ENCODE measurements around the gene SSTR1.

The SSTR1 gene

GRCh38 chr14:38243696-38244240, 36.1 kb downstream of the SSTR1 start:
- no peak for DNase-seq

GRCh38 chr14:38248321-38249028, 40.8 kb downstream of the SSTR1 start:
- no peak for DNase-seq

- DNase-seq = no peak
These were observed 42.6 kb downstream of the SSTR1 start for GRCh38 chr14:38250331-38250730.

DNA sequence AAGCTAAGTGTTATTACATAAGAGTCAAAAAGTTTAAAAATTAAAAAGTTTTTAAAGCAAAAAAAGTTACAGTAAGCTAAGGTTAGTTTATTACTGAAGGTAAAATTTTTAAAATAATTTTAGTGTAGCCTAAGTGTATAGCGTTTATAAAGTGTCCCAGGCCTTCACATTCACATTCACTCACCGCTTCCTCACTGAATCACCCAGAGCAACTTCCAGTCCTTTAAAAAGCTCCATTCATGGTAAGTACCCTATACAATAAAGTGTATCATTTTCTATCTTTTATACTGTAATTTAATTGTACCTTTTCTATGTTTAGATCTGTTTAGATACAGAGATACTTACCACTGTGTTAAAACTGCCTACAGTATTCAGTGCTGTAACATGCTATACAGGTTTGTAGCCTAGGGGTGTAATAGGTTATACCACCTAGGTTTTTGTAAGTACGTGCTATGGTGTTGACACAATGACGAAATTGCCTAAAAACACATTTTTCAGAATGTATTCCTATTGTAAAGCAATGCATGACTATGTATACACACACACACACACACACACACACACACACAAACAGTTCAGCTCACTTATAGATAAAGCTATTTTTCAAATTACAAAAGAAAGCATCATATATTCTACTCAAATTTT, 44.5 kb downstream of the SSTR1 start:
- DNase-seq = no peak

- DNase-seq = no peak
These were observed 46.0 kb downstream of the SSTR1 start for GRCh38 chr14:38253676-38254075.

DNA sequence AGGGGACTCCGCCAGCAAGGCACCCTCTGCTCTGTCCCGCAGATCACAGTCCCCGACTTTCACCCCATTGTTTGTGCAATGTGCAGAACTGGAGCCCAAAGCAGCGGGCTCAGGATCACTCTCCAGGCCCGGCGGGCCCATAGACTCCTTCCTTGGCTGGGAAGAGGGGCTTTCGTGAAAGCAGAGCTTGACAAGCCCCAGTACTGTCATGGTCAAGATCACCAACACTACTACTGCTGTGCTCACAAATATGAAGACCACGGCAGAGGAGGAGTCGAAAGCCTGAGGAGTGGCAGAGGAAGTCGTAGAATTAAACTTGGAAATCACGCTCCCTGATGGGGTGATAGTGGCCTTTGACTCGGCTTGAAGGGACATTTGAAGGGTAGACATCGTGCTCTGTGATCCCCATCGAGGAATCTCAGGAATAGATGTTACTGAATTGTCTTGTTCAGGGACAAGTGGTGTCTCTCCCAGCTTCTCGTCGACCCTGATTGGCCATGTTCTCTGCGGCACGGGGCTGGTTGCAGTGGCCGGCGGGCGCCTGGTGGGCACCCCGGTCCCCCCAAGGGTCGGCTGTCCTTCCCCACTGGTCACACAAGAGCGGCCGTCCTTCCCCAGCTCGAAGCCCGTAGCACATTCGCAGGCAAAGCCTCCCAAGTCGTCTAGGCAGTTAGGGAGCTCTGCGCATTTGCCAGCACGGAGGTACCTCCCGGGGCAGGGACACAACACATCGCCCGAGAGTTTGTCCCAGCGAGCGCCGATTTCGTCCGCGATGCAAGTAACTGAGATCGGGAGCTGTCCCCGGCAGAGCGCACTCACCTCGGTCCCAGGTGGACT, 47.1 kb downstream of the SSTR1 start:
- DNase-seq = peak; percentile 31

- DNase-seq = no peak
These were observed 47.6 kb downstream of the SSTR1 start for GRCh38 chr14:38255408-38255672.

- DNase-seq = no peak
These were observed 48.2 kb downstream of the SSTR1 start, which contains the start of gene CLEC14A for GRCh38 chr14:38255673-38256532. Gene CLEC14A (minus strand): TSS chr14:38256093. CDS start chr14:38256022, 71 bp downstream.

GRCh38 chr14:38256533-38256840, 48.8 kb downstream of the SSTR1 start:
- no peak for DNase-seq

DNA sequence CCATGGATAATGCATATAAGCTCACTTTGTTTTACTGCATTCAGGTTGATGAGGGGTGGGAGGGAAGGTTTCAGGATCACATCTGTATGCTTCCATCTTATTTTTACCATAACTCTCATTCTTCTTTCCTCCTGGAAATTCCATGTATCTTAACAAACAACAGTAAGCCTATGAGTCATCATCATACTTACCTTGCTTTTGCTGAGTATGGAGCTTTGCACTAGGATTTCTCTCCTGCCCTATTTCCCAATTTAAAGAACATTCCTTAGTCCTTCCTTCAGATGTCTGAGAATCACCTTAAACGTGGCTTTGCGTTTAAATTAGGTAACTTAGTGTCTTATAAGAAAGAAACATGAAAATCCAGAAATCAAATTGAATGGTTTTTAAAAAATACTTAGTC, 49.8 kb downstream of the SSTR1 start:
- no peak for DNase-seq

DNA sequence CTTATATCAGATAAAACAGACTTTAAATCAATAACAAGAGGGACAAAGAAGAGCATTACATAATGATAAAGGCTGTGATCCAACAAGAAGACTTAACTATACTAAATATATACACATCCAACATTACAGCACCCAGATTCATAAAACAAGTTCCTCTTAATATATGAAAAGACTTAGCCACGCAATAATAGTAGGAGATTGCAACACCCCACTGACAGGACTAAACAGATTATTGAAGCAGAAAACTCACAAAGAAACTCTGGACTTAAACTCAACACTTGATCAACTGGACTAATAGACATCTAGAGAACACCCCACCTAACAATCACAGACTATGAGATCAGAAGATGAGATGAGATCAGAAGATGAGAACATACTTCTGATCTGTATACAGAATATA, 53.9 kb downstream of the SSTR1 start:
- no peak for DNase-seq
